Stimulated activated naive CD8-positive, alpha-beta T cell treated with anti-CD3 and anti-CD28 coated beads, Interleukin-15, amount 100 ng/mL, for 72 hours (primary cell): Measurements from ENCODE around the gene VCAN.
"Not testable (repeated sequence)": the region's sequence is repeated elsewhere in the genome, so short reads cannot be mapped to it uniquely, and the experiment has no call there.

Experiments
- ATAC-seq: fragments of 150-1000 bp; cut with Tn5 transposase; 2 replicates; pipeline ENCODE4 v1.10.0; 2021; ENCODE audit warnings: mild to moderate bottlenecking, moderate library complexity
- DNase-seq, 2 donors: peaks; one replicate each; pipeline ENCODE4 v3.0.0; 2021 to 2022
- H3K27ac Mint-ChIP-seq, 2 donors: one replicate each; pipeline ENCODE4 v1.8.0; 2022; ENCODE audit warnings: mild to moderate bottlenecking in 2 of 2, mixed read lengths in 2 of 2, moderate library complexity in 2 of 2
- H3K27me3 Mint-ChIP-seq: one replicate; pipeline ENCODE4 v1.8.0; 2022; ENCODE audit warnings: mixed read lengths
- H3K4me1 Mint-ChIP-seq: one replicate; pipeline ENCODE4 v1.8.0; 2022; ENCODE audit warnings: mild to moderate bottlenecking, mixed read lengths
- H3K4me3 Mint-ChIP-seq, 2 donors: one replicate each; pipeline ENCODE4 v1.8.0; 2022; ENCODE audit warnings: mild to moderate bottlenecking in 2 of 2, mixed read lengths in 2 of 2, moderate library complexity in 1 of 2
- H3K9me3 Mint-ChIP-seq, 2 donors: one replicate each; pipeline ENCODE4 v1.8.0; 2022; ENCODE audit warnings: mixed read lengths in 2 of 2

Gene VCAN

DNA sequence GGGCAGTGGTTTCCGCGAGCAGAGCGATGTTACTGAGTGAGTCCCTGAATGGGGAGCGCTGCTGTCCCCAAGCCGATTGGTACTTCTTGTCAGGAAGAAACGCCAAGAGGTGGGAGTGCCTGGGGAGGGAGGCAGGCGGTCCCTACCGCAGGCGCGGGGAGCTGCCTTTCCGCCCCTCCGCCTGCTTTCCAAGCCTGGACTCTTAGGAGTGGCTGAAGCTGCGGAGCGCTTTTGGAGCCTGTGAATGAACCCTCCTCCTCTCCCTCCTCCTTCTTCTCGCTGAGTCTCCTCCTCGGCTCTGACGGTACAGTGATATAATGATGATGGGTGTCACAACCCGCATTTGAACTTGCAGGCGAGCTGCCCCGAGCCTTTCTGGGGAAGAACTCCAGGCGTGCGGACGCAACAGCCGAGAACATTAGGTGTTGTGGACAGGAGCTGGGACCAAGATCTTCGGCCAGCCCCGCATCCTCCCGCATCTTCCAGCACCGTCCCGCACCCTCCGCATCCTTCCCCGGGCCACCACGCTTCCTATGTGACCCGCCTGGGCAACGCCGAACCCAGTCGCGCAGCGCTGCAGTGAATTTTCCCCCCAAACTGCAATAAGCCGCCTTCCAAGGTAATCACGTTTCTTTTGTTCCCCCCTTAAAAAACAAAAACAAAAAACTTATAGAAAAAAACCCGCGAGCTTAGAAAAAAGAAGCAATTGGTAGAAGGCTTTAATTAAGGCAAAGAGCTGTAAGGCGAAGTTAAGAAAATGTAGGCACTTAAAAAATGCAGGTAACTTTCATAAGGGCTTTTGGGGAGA, at the start of gene VCAN:
VCAN (plus strand) TSS at position 340 of the 808 bp plus-strand sequence. CDS start 11,775 bp downstream, outside the sequence.
- DNase-seq: peak; percentile 4 to 7
- H3K4me1 Mint-ChIP-seq: peaks cover 39% of the 10 kb centered on the region
- peak; percentile 21 for ATAC-seq
- peaks cover 95% of the 10 kb centered on the region for H3K27me3 Mint-ChIP-seq
- no peak within 1 kb of the TSS for H3K27ac Mint-ChIP-seq
- H3K9me3 Mint-ChIP-seq: no peaks in the 10 kb centered on the region
- H3K4me3 Mint-ChIP-seq: peak within 1 kb of the TSS; percentile 88 to 89

DNA sequence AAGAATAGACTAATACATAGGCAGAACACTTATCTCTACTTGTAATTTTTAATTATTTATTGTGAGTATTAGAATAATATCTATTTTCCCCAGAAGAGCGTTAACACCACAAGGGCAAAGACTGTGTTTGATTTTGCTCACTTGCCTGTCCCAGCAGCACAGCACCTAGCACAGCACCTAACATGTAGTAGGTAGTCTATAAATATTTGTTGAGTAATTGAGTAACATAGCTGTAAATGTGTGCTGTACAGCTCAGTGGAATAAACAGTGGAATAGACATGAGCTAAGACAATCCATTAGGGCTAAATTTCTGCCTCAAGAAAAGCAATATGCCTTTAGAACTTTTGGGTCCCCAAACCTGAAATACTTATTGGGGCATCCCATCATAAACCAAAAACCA, 49.3 kb upstream of the VCAN start:
- Mint-ChIP-seq H3K9me3 (peaks cover 12 to 15% of the 10 kb centered on the region in 2 donors), H3K4me3 (no peak overlapping the region)

DNA sequence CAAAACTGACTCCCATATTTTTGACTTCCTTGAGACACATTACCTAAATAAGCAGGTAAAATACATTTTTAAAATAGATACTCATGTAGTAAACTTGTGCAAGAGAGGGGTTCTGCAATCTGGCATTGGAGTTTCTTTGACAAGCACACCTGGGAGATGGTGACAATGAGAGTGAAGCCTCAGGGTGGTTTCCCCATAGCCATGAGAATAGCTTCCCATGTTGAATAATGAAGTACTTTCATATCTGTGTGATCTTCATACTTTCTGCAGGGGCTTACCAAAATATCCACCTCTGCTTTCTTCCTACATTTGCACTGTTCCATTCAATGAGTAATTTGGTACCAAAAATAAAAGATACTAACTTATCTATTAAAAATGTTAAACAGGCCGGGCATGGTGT, 44.7 kb upstream of the VCAN start:
- Mint-ChIP-seq H3K4me3 (no peak overlapping the region), H3K27me3 (no peaks in the 10 kb centered on the region), H3K4me1 (no peaks in the 10 kb centered on the region), H3K9me3 (peaks cover 2 to 3% of the 10 kb centered on the region in 2 donors), H3K27ac (no peak overlapping the region)
- no peak for ATAC-seq
- no peak for DNase-seq

More for the DNA sequence above, 49.3 kb upstream of the VCAN start:
- H3K27ac Mint-ChIP-seq: no peak overlapping the region
- peaks cover 7% of the 10 kb centered on the region for H3K27me3 Mint-ChIP-seq
- ATAC-seq: no peak
- no peaks in the 10 kb centered on the region for H3K4me1 Mint-ChIP-seq
- no peak for DNase-seq

DNA sequence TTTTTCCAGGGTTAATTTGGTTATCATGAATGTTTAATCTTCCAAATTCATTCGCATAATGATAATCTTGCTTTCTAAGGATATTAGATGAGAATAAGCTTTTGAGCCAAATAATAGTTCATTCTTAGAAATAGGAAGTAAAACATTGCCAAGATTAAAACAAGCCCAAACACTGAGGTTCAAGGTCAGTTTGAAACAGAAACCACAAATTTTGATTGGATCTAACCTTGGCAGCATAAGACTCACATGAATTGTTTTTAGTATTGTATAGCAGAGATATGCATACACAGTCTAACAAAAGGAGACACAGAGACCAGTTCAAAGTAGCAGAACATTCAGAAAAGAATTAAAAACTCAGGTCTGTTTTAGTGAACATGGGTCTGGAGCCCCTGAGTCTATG, 43.4 kb upstream of the VCAN start:
- no peak for ATAC-seq
- Mint-ChIP-seq H3K4me3 (no peak overlapping the region), H3K4me1 (no peaks in the 10 kb centered on the region), H3K9me3 (no peaks in the 10 kb centered on the region), H3K27ac (no peak overlapping the region), H3K27me3 (no peaks in the 10 kb centered on the region)
- no peak for DNase-seq

DNA sequence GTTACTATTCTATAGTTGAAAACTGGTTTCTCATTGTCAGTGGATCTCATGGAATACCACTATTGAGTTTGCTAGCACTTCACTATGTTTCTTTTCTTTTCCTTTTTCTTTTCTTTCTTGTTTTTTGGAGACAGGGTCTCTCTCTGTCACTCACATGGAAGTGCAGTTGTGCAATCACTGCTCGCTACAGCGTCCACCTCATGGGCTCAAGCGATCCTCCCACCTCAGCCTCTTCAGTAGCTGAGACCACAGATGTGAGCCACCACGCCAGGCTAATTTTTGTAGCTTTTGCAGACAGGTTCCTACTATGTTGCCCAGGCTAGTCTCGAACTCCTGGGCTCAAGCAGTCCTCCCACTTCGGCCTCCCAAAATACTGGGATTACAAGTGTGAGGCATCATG, 42.7 kb upstream of the VCAN start:
- DNase-seq (no peak), ATAC-seq (no peak)
- H3K4me1 Mint-ChIP-seq: no peaks in the 10 kb centered on the region
- H3K9me3 Mint-ChIP-seq: no peaks in the 10 kb centered on the region
- no peaks in the 10 kb centered on the region for H3K27me3 Mint-ChIP-seq
- no peak overlapping the region for H3K27ac Mint-ChIP-seq
- no peak overlapping the region for H3K4me3 Mint-ChIP-seq

DNA sequence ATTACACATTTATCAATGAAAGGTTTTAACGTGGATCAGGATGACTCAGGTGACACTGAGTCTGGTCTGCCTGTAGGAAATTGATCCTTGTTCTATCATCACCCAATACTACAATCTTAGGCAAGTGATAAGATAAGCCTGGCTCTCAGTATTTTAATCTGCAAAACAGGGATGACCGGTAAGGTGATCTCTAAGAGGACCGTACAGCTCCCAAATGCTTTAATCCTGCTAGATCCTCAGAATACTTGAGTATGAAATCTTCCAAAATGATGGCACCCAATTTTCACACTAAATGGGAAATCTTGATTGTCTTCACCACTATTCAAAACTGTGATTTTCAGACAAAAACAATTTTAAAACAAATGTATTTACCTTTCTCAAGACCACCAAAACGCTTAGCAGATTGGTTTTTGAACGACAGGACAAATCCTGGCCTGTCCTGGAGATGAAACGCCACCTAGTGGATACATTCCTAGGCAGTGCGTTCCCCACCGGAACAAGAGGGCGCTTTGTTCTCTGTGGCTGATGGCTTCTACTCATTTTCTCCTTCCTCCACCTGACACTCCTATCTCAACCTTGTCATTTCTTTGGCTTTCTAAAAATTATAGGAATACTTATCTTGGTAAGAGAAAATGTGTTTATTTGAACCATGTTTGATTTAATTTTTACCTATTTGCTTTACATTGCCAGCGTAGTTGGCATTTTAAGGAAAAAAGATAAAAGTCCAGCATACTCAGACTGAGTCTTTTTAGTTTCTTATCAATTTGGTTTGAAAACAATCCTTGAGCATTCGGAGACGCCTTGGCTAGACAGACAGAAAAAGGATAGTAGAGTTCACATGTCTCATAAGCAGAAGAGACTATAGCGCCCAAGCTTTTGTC, 41.2 kb upstream of the VCAN start:
- peak; percentile 46 to 49 for DNase-seq
- Mint-ChIP-seq H3K9me3 (no peaks in the 10 kb centered on the region), H3K4me3 (no peak overlapping the region), H3K27me3 (no peaks in the 10 kb centered on the region), H3K4me1 (no peaks in the 10 kb centered on the region), H3K27ac (no peak overlapping the region)
- peak; percentile 71 for ATAC-seq

DNA sequence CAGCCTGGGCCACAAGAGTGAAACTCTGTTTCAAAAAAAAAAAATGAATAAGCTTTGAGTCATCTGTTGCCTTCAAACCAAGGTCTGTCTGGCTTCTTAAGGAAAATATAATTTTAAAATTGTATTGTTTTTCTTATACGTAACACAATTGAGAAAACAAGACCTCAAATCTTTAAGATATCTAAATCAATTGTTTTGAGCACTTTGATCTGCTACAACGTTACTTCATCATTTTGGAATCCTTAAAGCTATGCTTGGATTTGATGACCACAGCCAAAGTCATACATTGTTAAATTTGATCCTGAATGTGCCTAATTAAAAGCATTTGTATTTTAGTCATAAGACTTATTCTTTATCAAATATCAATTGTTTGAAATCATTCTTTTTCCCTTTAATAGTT, 37.7 kb upstream of the VCAN start:
- H3K27me3 Mint-ChIP-seq: no peaks in the 10 kb centered on the region
- no peak overlapping the region for H3K4me3 Mint-ChIP-seq

DNA sequence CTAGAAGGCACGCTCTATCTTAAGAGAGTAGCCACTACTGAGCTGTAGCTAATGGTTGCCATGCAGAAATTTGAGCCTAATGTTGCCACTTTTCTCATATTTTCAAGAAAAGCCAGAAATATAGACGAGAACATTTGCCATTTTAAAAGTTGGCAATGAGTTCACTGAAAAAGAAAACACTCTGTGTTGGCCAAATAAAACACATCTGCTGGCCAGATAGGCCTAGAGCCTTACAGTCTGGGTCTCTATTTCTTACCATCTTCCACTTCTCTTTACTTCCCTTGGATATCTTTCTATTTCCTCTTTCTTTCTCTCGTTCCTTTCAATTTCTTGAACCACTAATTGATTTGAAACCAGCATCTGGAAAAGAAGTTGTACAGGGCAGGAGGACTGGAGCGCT, 36.6 kb upstream of the VCAN start:
- no peaks in the 10 kb centered on the region for H3K27me3 Mint-ChIP-seq
- H3K27ac Mint-ChIP-seq: no peak overlapping the region
- H3K9me3 Mint-ChIP-seq: peaks cover 0 to 8% of the 10 kb centered on the region in 2 donors
- H3K4me1 Mint-ChIP-seq: no peaks in the 10 kb centered on the region
- no peak for DNase-seq
- ATAC-seq: no peak
- no peak overlapping the region for H3K4me3 Mint-ChIP-seq

More for the DNA sequence above, 37.7 kb upstream of the VCAN start:
- Mint-ChIP-seq H3K27ac (no peak overlapping the region), H3K9me3 (peaks cover 0 to 8% of the 10 kb centered on the region in 2 donors), H3K4me1 (no peaks in the 10 kb centered on the region)
- ATAC-seq: no peak
- DNase-seq: no peak

DNA sequence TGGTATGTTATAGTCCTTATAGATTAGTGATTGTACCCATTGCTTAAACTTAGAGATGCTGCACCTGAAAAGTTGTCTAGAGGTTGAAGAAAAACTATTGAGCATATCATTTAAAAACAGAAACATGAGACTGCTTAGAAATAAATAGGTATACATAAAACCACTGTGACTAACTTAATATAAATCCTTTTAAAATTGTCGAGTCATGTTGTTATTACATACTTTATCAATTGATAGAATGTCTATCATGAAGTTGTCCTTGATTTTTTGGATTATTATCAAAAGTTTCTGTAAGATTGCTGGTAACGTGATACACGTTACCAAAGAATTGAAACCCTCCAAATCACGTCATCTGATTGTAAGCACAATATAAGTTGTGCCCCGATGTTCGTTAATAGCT, 35.3 kb upstream of the VCAN start:
- Mint-ChIP-seq H3K4me1 (no peaks in the 10 kb centered on the region), H3K27me3 (no peaks in the 10 kb centered on the region), H3K27ac (no peak overlapping the region), H3K9me3 (peaks cover 0 to 8% of the 10 kb centered on the region in 2 donors), H3K4me3 (no peak overlapping the region)
- ATAC-seq: no peak
- no peak for DNase-seq

DNA sequence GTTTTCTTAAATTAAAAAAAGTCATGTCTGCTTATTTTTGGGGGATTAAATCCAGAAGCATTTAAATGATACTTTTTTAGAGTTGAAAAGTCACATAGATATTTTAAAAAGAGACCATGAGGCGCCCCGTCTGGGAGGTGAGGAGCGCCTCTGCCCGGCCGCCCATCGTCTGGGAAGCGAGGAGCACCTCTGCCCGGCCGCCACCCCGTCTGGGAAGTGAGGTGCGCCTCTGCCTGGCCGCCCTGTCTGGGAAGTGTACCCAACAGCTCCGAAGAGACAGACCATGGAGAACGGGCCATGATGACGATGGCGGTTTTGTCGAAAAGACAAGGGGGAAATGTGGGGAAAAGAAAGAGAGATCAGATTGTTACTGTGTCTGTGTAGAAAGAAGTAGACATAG, 33.8 kb upstream of the VCAN start:
- H3K27ac Mint-ChIP-seq: not testable (repeated sequence)

DNA sequence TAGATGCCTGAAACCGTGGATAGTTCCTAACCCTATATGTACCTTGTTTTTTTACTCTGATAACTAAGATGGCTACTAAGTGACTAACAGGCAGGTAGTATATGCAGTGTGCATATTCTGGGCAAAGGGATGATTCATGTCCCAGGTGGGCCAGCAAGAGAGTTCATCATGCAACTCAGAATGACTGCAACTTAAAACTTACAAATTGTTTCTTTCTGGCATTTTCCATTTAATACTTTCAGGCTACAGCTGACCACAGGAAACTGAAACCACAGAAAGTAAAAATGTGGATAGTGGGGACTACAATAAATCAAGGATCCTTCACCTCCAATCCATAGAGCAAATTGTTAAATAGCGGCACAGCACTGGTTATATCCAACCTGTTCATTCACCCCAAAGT, 30.7 kb upstream of the VCAN start:
- no peak for ATAC-seq
- peaks cover 0 to 8% of the 10 kb centered on the region in 2 donors for H3K9me3 Mint-ChIP-seq
- no peak overlapping the region for H3K4me3 Mint-ChIP-seq
- no peaks in the 10 kb centered on the region for H3K27me3 Mint-ChIP-seq
- DNase-seq: no peak
- no peak overlapping the region for H3K27ac Mint-ChIP-seq
- no peaks in the 10 kb centered on the region for H3K4me1 Mint-ChIP-seq

More for the DNA sequence above, 33.8 kb upstream of the VCAN start:
- not testable (repeated sequence) for H3K4me3 Mint-ChIP-seq, H3K9me3 Mint-ChIP-seq, ATAC-seq, DNase-seq, H3K4me1 Mint-ChIP-seq, H3K27me3 Mint-ChIP-seq

DNA sequence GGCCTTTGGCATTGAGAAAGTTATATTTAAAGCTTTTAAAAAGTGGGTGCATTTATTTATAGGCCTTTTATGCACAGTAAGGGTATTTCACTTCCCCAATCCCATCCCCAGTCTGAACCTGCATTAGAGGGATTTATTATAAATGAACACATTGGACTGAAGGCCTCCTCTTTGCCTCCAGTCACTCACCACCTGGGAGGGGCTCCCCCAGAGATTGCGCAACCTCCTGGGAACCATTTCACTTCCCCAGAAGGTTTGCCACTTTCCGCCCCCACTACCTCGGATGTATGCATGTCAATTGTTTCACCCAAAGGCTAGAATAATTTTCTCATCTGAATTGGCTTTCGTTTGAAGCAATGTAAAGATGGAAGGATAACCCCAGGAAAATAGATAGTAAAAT, 29.8 kb upstream of the VCAN start:
- no peaks in the 10 kb centered on the region for H3K27me3 Mint-ChIP-seq
- no peak for DNase-seq

DNA sequence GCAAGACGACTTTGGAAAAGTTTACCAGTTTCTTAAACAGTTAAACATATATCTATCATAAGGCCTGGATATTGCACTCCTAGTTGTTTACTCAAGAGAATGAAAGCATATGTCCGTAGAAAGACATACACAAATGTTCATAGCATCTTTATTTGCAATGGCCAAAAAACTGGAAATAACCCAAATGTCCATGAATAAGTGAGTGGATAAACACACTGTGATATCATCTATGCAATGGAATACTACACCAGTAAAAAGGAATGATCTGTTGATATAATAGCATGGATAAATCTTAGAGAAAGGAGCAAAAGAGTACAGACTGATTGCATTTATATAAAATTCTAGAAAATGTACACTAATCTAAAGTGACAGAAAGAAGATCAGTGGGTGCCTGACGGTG, 28.0 kb upstream of the VCAN start:
- H3K27ac Mint-ChIP-seq: no peak overlapping the region
- H3K4me3 Mint-ChIP-seq: no peak overlapping the region
- ATAC-seq (no peak), DNase-seq (no peak)
- H3K4me1 Mint-ChIP-seq: no peaks in the 10 kb centered on the region
- no peaks in the 10 kb centered on the region for H3K27me3 Mint-ChIP-seq
- no peaks in the 10 kb centered on the region for H3K9me3 Mint-ChIP-seq

More for the DNA sequence above, 29.8 kb upstream of the VCAN start:
- H3K4me3 Mint-ChIP-seq: no peak overlapping the region
- no peaks in the 10 kb centered on the region for H3K4me1 Mint-ChIP-seq
- ATAC-seq: no peak
- no peak overlapping the region for H3K27ac Mint-ChIP-seq
- peaks cover 0 to 8% of the 10 kb centered on the region in 2 donors for H3K9me3 Mint-ChIP-seq

DNA sequence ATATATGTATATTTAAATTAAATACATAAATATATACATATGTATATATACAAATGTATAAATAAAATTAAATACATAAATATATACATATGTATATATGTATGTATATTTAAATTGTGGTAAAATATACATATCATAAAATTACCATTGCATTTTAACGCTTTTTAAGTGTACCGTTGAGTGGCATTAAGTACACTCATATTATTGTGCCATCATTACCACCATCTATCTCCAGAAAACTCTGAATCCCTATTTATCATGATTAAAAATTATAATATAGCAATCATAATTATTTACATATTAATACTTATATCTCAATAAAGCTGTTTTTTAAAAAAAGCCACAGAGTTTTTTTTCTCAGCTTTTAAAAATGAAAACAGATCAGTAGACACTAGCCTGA, 27.1 kb upstream of the VCAN start:
- Mint-ChIP-seq H3K4me1 (no peaks in the 10 kb centered on the region), H3K27ac (no peak overlapping the region), H3K4me3 (no peak overlapping the region), H3K27me3 (no peaks in the 10 kb centered on the region), H3K9me3 (no peaks in the 10 kb centered on the region)
- no peak for ATAC-seq
- DNase-seq: no peak

DNA sequence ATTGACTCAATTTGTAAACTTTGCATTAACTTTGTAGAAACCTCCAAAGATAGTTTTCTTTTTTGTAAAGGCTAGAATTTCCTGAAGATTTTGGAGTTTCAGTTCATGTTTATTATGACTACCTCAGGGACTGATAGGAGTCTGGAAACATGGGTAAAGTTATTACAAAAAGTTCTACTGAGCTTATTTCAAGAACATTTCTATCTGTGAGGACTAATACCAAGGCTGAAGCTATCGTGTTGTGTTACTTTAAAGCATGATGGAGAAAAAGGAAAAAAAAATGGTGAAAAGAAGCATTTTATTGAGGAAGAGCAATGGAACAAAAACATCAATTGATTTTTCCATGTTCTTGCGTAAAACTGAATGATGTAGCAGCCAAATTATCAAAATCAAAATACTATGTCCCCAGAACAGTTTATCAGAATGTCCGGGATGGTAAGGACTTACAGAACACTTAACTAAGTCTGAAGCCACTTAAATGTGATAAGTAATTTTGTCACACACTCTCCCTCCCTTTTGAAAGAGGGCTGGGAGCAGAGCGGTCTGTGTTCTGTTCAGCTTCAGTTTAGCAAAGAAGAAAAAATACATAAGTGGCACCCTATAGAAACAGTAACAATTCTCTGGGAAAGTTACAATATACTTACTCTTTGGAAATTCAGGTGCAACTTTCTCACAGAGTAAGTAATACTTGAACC, 25.1 kb upstream of the VCAN start:
- Mint-ChIP-seq H3K4me3 (no peak overlapping the region), H3K4me1 (no peaks in the 10 kb centered on the region), H3K9me3 (no peaks in the 10 kb centered on the region), H3K27me3 (peaks cover 14% of the 10 kb centered on the region), H3K27ac (no peak overlapping the region)
- DNase-seq (no peak), ATAC-seq (no peak)
